NB4 (cell line): ENCODE data around the gene DSCAM.
"Not testable (repeated sequence)": the region's sequence is repeated elsewhere in the genome, so short reads cannot be mapped to it uniquely, and the experiment has no call there.

Experiments used
- POLR2A ChIP-seq: IDR thresholded peaks from 2 replicates; pipeline ENCODE4 v1.6.1; 2011; ENCODE audit warnings: mild to moderate bottlenecking; ENCODE audit not compliant: insufficient read length; ENCODE audit errors: extremely low read depth
- TF ChIP-seq, protein P1 (sequence below): IDR thresholded peaks from one replicate; pipeline ENCODE4 v1.5.1; 2012; ENCODE audit warnings: low read depth, low read length
- TF ChIP-seq, protein P2 (sequence below): IDR thresholded peaks from 2 replicates; pipeline ENCODE4 v1.6.1; 2011; ENCODE audit warnings: low read depth, low read length

DNA sequence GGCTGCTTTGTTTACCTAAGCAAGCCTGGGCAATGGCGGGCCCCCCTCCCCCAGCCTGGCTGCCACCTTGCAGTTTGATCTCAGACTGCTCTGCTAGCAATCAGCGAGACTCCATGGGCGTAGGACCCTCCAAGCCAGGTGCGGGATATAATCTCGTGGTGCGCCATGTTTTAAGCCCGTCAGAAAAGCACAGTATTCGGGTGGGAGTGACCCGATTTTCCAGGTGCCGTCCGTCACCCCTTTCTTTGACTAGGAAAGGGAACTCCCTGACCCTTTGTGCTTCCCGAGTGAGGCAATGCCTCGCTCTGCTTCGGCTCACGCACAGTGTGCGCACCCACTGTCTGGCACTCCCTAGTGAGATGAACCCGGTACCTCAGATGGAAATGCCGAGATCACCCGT lies 818.6 kb downstream of the DSCAM start:
- TF ChIP-seq, protein P1, sequence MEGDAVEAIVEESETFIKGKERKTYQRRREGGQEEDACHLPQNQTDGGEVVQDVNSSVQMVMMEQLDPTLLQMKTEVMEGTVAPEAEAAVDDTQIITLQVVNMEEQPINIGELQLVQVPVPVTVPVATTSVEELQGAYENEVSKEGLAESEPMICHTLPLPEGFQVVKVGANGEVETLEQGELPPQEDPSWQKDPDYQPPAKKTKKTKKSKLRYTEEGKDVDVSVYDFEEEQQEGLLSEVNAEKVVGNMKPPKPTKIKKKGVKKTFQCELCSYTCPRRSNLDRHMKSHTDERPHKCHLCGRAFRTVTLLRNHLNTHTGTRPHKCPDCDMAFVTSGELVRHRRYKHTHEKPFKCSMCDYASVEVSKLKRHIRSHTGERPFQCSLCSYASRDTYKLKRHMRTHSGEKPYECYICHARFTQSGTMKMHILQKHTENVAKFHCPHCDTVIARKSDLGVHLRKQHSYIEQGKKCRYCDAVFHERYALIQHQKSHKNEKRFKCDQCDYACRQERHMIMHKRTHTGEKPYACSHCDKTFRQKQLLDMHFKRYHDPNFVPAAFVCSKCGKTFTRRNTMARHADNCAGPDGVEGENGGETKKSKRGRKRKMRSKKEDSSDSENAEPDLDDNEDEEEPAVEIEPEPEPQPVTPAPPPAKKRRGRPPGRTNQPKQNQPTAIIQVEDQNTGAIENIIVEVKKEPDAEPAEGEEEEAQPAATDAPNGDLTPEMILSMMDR: not testable (repeated sequence)
- TF ChIP-seq, protein P2, sequence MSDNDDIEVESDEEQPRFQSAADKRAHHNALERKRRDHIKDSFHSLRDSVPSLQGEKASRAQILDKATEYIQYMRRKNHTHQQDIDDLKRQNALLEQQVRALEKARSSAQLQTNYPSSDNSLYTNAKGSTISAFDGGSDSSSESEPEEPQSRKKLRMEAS: not testable (repeated sequence)
- not testable (repeated sequence) for TF ChIP-seq POLR2A
